HCT116 (cell line): ENCODE results near the gene TIMM10. TPM values are rescaled to one million over a fixed set of nuclear protein-coding genes. Genes with fewer than 3 reads are reported as not detected.

Source experiments
- ATAC-seq: fragments of 200-7000 bp; cut with Tn5 transposase; 2 replicates; pipeline ENCODE4 v1.9.1; 2020; ENCODE audit warnings: mild to moderate bottlenecking, moderate library complexity
- BruUV-seq: library from RNA; stranded (reverse); fragments of 400-500 nt; replicated peaks from 2 replicates; lab custom pipeline; 2021; lab: Mats Ljungman, UMichigan
- CTCF ChIA-PET: fragments of 300-600 bp; sonication (Branson Sonifier 250); formaldehyde crosslinking; loops from one replicate; lab custom pipeline; 2021; ENCODE audit warnings: antibody characterized with exemption; lab: Charles Lee
- POLR2A ChIA-PET: fragments of 300-600, 350-600 bp; sonication (Branson Sonifier 250); formaldehyde crosslinking; loops from one replicate; lab custom pipeline; 2021; ENCODE audit warnings: antibody characterized with exemption; lab: Charles Lee
- RAD21 ChIA-PET, 2 experiments: fragments of 300-600 bp; sonication (Branson Sonifier 250); formaldehyde crosslinking; loops; one replicate each; lab custom pipeline; 2023; ENCODE audit warnings: low total read pairs in 2 of 2; ENCODE audit not compliant: uncharacterized antibody in 2 of 2, unreplicated experiment in 2 of 2, low non-redundant PET in 1 of 2; lab: Charles Lee
- DNase-seq: peaks from one replicate; pipeline ENCODE4 v3.0.0-alpha.2; 2010; ENCODE audit warnings: low read depth, low spot score
- H2AFZ ChIP-seq: fragments of 200-600 bp; shearing (Covaris generic), sonication (generic); 2 replicates; pipeline ENCODE4 v1.6.1; 2017; ENCODE audit warnings: low read depth, mixed run types, mixed read lengths, antibody characterized with exemption, low read length; ENCODE audit not compliant: poor library complexity, severe bottlenecking
- H3K27ac ChIP-seq: 2 replicates; pipeline ENCODE4 v1.5.1; 2012; ENCODE audit warnings: low read depth, low read length
- H3K27me3 ChIP-seq: fragments of 200-600 bp; sonication (generic); 2 replicates; pipeline ENCODE4 v1.6.1; 2016; ENCODE audit warnings: mixed run types, low read length, mixed read lengths; ENCODE audit not compliant: insufficient read depth
- H3K36me3 ChIP-seq, 2 experiments: fragments of 200-500 bp in 1 of 2; fragments of 200-600 bp in 1 of 2; sonication (Bioruptor generic) in 1 of 2; sonication (generic) in 1 of 2; 2 replicates each; pipeline versions ENCODE4 v1.5.1 to v1.6.1; 2014 to 2016; ENCODE audit warnings: low read length in 2 of 2, inconsistent platforms in 1 of 2, mixed read lengths in 1 of 2, mixed run types in 1 of 2; ENCODE audit not compliant: insufficient read depth in 2 of 2, control insufficient read depth in 1 of 2
- H3K4me1 ChIP-seq, 2 experiments: fragments of 200-600 bp in 1 of 2; sonication (generic) in 1 of 2; 2 replicates each; pipeline versions ENCODE4 v1.5.1 to v1.6.1; 2012 to 2017; ENCODE audit warnings: low read length in 2 of 2, inconsistent platforms in 1 of 2, mild to moderate bottlenecking in 1 of 2, mixed read lengths in 1 of 2, mixed run types in 1 of 2, moderate library complexity in 1 of 2; ENCODE audit not compliant: insufficient read depth in 2 of 2, control insufficient read depth in 1 of 2
- H3K4me2 ChIP-seq: fragments of 200-600 bp; sonication (generic); 2 replicates; pipeline ENCODE4 v1.6.1; 2017; ENCODE audit warnings: mixed run types, low read length, mixed read lengths
- H3K4me3 ChIP-seq, 2 experiments: fragments of 200-600 bp in 1 of 2; sonication (generic) in 1 of 2; replicated peaks in 1 of 2; 2 replicates each; pipeline ENCODE4 v1.5.1; 2011 to 2016; ENCODE audit warnings: low read length in 2 of 2, control low read depth in 1 of 2, low read depth in 1 of 2, mild to moderate bottlenecking in 1 of 2, mixed read lengths in 1 of 2, mixed run types in 1 of 2
- H3K79me2 ChIP-seq: fragments of 200-600 bp; sonication (generic); 2 replicates; pipeline ENCODE4 v1.6.1; 2017; ENCODE audit warnings: mild to moderate bottlenecking, mixed run types, low read length, moderate library complexity, mixed read lengths; ENCODE audit not compliant: insufficient read depth
- H3K9ac ChIP-seq: fragments of 200-600 bp; sonication (generic); 2 replicates; pipeline ENCODE4 v1.6.1; 2016; ENCODE audit warnings: low read length, mixed read lengths
- H3K9me2 ChIP-seq: fragments of 200-600 bp; sonication (generic), shearing (Covaris generic); 2 replicates; pipeline ENCODE4 v1.6.1; 2017; ENCODE audit warnings: mixed run types, mild to moderate bottlenecking, moderate library complexity; ENCODE audit not compliant: insufficient read depth
- H3K9me3 ChIP-seq, 2 experiments: fragments of 200-500 bp in 1 of 2; fragments of 200-600 bp in 1 of 2; sonication (Bioruptor generic) in 1 of 2; sonication (generic) in 1 of 2; 2 replicates each; pipeline ENCODE4 v1.6.1; 2014 to 2017; ENCODE audit warnings: low read length in 2 of 2, mixed read lengths in 2 of 2, inconsistent platforms in 1 of 2, low read depth in 1 of 2, mild to moderate bottlenecking in 1 of 2, mixed run types in 1 of 2, moderate library complexity in 1 of 2; ENCODE audit not compliant: control insufficient read depth in 1 of 2, insufficient read depth in 1 of 2
- H4K20me1 ChIP-seq: fragments of 200-600 bp; sonication (generic), shearing (Covaris generic); 2 replicates; pipeline ENCODE4 v1.6.1; 2017; ENCODE audit warnings: mixed run types, mild to moderate bottlenecking, moderate library complexity; ENCODE audit not compliant: insufficient read depth
- POLR2A ChIP-seq: IDR thresholded peaks from 2 replicates; pipeline ENCODE4 v1.7.0; 2011; ENCODE audit warnings: borderline replicate concordance; ENCODE audit not compliant: insufficient read depth, insufficient read length; ENCODE audit errors: extremely low read depth
- POLR2AphosphoS5 ChIP-seq: IDR thresholded peaks from 2 replicates; pipeline ENCODE4 v1.6.1; 2011; ENCODE audit warnings: mild to moderate bottlenecking, low read depth, low read length, moderate library complexity
- SRF ChIP-seq: IDR thresholded peaks from 2 replicates; pipeline ENCODE4 v1.6.1; 2012; ENCODE audit warnings: low read depth
- TCF7L2 ChIP-seq: IDR thresholded peaks from 2 replicates; pipeline ENCODE4 v1.7.0; 2011; ENCODE audit warnings: borderline replicate concordance, inconsistent platforms; ENCODE audit not compliant: insufficient read depth, insufficient read length; ENCODE audit errors: extremely low read depth
- YY1 ChIP-seq: IDR thresholded peaks from 2 replicates; pipeline ENCODE4 v1.6.1; 2011; ENCODE audit warnings: low read length, low read depth, moderate library complexity, mild to moderate bottlenecking; ENCODE audit not compliant: insufficient replicate concordance; ENCODE audit errors: extremely low read depth
- intact Hi-C: fragments of 100-400 bp; cut with micrococcal nuclease; formaldehyde crosslinking; loops from 2 replicates; pipeline ENCODE4 v1.10.0; 2022
- total RNA-seq: library from RNA; stranded (reverse); gene quantifications from one replicate; pipeline ENCODE4 v1.2.1, GENCODE V29; 2021; ENCODE audit not compliant: unreplicated experiment
- TF ChIP-seq, protein P1 (sequence below): IDR thresholded peaks from 2 replicates; pipeline ENCODE4 v1.6.1; 2012; ENCODE audit warnings: low read depth
- TF ChIP-seq, protein P2 (sequence below): IDR thresholded peaks from 2 replicates; pipeline ENCODE4 v1.6.1; 2012

TIMM10 gene
- total RNA-seq, 1 experiment from 2014 or later: 65.6 TPM

DNA sequence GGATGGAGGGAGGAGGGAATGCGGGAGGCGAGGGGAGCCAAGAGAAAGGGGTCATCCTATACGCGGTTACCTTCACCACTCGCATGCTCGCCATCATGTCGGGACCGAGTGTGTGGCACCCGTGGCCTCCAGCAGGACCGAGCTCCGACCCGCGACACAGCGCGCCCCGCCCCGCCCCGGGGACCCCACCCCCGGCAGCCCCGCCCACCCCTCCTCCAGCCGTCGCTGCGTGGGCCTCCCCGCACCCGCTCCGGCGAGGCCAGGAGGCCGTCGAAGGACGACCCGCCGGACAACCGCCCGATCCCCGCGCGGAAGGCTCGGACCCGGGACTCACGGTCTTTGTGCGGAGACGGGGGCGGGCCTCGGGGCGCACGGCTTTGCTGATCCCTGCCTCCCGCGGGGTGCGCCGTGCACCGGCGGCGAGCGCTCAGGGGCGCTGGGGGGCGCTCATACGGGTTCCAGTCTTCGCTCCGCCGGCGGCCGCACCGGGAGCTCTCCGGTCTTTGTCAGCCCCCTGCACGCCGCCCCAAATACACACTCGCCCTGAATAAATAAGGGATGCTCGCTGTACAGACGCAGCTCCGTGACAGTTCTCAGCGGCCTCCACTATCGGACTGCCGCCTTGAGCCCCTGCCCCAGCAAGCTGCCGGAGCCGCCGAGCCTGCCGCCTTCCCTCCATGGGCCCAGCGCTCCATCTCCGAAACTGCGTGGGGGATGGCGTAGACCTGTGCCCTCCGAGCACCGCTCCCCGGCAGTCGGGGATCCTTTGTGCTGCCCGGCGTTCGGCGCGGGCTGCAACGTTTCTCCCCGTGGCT is 37.2 kb upstream of the TIMM10 start, which contains the start of gene UBE2L6:
Gene UBE2L6, minus strand, starts transcription at position 158 of the 815 bp plus-strand sequence. Its CDS starts 61 bp downstream, at position 97.
- DNase-seq (no peak), ATAC-seq (peak; percentile 87)
- TF ChIP-seq POLR2A (no peak), TCF7L2 (no peak), POLR2AphosphoS5 (peak; percentile 21; the same call in 1 of the 2 replicates), SRF (no peak), YY1 (peak; percentile 58)
- TF ChIP-seq, protein P1, sequence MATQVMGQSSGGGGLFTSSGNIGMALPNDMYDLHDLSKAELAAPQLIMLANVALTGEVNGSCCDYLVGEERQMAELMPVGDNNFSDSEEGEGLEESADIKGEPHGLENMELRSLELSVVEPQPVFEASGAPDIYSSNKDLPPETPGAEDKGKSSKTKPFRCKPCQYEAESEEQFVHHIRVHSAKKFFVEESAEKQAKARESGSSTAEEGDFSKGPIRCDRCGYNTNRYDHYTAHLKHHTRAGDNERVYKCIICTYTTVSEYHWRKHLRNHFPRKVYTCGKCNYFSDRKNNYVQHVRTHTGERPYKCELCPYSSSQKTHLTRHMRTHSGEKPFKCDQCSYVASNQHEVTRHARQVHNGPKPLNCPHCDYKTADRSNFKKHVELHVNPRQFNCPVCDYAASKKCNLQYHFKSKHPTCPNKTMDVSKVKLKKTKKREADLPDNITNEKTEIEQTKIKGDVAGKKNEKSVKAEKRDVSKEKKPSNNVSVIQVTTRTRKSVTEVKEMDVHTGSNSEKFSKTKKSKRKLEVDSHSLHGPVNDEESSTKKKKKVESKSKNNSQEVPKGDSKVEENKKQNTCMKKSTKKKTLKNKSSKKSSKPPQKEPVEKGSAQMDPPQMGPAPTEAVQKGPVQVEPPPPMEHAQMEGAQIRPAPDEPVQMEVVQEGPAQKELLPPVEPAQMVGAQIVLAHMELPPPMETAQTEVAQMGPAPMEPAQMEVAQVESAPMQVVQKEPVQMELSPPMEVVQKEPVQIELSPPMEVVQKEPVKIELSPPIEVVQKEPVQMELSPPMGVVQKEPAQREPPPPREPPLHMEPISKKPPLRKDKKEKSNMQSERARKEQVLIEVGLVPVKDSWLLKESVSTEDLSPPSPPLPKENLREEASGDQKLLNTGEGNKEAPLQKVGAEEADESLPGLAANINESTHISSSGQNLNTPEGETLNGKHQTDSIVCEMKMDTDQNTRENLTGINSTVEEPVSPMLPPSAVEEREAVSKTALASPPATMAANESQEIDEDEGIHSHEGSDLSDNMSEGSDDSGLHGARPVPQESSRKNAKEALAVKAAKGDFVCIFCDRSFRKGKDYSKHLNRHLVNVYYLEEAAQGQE: no peak
- TF ChIP-seq, protein P2, sequence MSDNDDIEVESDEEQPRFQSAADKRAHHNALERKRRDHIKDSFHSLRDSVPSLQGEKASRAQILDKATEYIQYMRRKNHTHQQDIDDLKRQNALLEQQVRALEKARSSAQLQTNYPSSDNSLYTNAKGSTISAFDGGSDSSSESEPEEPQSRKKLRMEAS: peak; percentile 44
- Histone ChIP-seq H3K9me3 (no peaks in the 10 kb centered on the region), H3K4me1 (peaks cover 7 to 19% of the 10 kb centered on the region in 2 experiments; a peak in 3 of 4 replicates), H3K9ac (peak within 1 kb of the TSS; percentile 58), H3K36me3 (no peaks in the 10 kb centered on the region), H2AFZ (peak within 1 kb of the TSS; percentile 85), H3K27me3 (no peaks in the 10 kb centered on the region), H3K4me3 (peak within 1 kb of the TSS; percentile 66 to 73), H4K20me1 (no peaks in the 10 kb centered on the region), H3K79me2 (no peaks in the 10 kb centered on the region), H3K27ac (peak within 1 kb of the TSS; percentile 67), H3K4me2 (peak within 1 kb of the TSS; percentile 87), H3K9me2 (no peaks in the 10 kb centered on the region)
- intact Hi-C loops: loop anchor here (1.0 kb wide), 2 partner anchors 74 to 946 kb away; no protein-coding TSS in a partner anchor
- POLR2A ChIA-PET: interaction anchor here (1.0 to 2.1 kb wide), 3 partner anchors 73 to 111 kb away, joined by 4 to 8 read pairs (median 5); no protein-coding TSS in a partner anchor
- BruUV-seq: no TSS peak
- CTCF ChIA-PET: interaction anchor here (0.6 to 2.6 kb wide), 8 partner anchors 19 to 233 kb away, joined by 3 to 40 read pairs (median 4); no protein-coding TSS in a partner anchor
- RAD21 ChIA-PET: interaction anchor here (0.6 to 1.9 kb wide), 5 partner anchors 74 to 77 kb away, joined by 3 to 9 read pairs (median 4); no protein-coding TSS in a partner anchor
